Upper lobe of left lung (tissue), 4 donors: Measurements from ENCODE around the gene DIO3.

Experiments used
- EP300 ChIP-seq, 4 donors: sonication (generic); formaldehyde crosslinking; IDR thresholded peaks; one replicate each; pipeline ENCODE4 v1.5.1; 2017; ENCODE audit warnings: antibody characterized with exemption in 4 of 4, control low read depth in 2 of 4
- POLR2AphosphoS5 ChIP-seq, 2 donors: sonication (generic); formaldehyde crosslinking; IDR thresholded peaks; one replicate each; pipeline ENCODE4 v1.5.1; 2017; ENCODE audit warnings: antibody characterized with exemption in 2 of 2
- TF ChIP-seq, protein P1 (sequence below), 6 experiments: fragments of 450-650 bp in 4 of 6; fragments of 200-600 bp in 2 of 6; sonication (generic) in 2 of 6; IDR thresholded peaks; one replicate each; pipeline ENCODE4 v1.5.1; 2016 to 2019; ENCODE audit warnings: antibody characterized with exemption in 6 of 6

DNA sequence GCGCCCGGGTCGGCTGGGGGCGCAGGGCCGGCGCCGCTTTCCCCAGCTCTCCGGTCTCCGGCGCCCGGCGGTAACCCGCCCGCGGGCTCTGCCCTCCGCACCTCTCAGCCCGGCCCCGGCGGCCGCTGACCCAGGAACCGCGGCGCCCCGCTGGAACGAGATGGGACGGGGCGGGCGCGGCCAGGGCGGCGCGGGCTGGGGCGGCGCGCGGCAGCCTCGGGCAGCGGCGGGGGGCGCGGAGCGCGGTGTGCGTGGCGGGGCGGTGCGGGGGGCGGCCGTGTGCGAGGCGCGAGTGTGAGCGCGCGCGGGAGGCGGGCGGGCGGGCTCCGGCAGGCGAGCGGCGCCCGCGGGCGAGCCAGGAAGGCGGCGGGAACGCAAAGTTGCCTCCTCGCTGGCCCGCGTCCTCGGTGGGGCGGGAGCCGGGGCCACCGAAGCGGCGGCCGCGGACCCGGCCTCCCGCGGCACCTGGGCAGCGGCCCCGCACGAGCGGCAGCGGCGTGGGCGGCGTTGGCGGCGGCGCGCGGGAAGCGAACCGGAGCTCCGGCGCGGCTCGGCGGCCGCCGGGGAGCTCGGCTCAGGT is 671 bp upstream of the DIO3 start:
- TF ChIP-seq, protein P1, sequence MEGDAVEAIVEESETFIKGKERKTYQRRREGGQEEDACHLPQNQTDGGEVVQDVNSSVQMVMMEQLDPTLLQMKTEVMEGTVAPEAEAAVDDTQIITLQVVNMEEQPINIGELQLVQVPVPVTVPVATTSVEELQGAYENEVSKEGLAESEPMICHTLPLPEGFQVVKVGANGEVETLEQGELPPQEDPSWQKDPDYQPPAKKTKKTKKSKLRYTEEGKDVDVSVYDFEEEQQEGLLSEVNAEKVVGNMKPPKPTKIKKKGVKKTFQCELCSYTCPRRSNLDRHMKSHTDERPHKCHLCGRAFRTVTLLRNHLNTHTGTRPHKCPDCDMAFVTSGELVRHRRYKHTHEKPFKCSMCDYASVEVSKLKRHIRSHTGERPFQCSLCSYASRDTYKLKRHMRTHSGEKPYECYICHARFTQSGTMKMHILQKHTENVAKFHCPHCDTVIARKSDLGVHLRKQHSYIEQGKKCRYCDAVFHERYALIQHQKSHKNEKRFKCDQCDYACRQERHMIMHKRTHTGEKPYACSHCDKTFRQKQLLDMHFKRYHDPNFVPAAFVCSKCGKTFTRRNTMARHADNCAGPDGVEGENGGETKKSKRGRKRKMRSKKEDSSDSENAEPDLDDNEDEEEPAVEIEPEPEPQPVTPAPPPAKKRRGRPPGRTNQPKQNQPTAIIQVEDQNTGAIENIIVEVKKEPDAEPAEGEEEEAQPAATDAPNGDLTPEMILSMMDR (IDR thresholded peaks at IDR 0.05) = no peak
- TF ChIP-seq POLR2AphosphoS5 (IDR thresholded peaks at IDR 0.05) (no peak), EP300 (IDR thresholded peaks at IDR 0.05) (no peak)
